GM12891 (cell line): ENCODE results near the gene ZFYVE9.
"Not testable (repeated sequence)": the region's sequence is repeated elsewhere in the genome, so short reads cannot be mapped to it uniquely, and the experiment has no call there.

ENCODE experiments used
- POLR2A ChIP-seq: IDR thresholded peaks from 2 replicates; pipeline ENCODE4 v1.6.1; 2011; ENCODE audit warnings: low read depth, low read length, control low read depth
- POLR2AphosphoS5 ChIP-seq: IDR thresholded peaks from 2 replicates; pipeline ENCODE4 v1.6.1; 2011; ENCODE audit warnings: low read depth, low read length, control low read depth
- POU2F2 ChIP-seq: IDR thresholded peaks from 2 replicates; pipeline ENCODE4 v1.6.1; 2011; ENCODE audit warnings: low read depth, mild to moderate bottlenecking, control low read depth, low read length, moderate library complexity
- SPI1 ChIP-seq: IDR thresholded peaks from 2 replicates; pipeline ENCODE4 v1.6.1; 2011; ENCODE audit warnings: low read depth, low read length, control low read depth
- TAF1 ChIP-seq: IDR thresholded peaks from 2 replicates; pipeline ENCODE4 v1.6.1; 2011; ENCODE audit warnings: low read depth, low read length, control low read depth

GRCh38 chr1:52171149-52171548, 29.3 kb downstream of the ZFYVE9 start:
- TF ChIP-seq TAF1, SPI1, POLR2AphosphoS5, POLR2A, POU2F2: not testable (repeated sequence)
